HG03280 (cell line): ENCODE results near the gene TMEM167B.
A peak's percentile ranks its signal among the peaks of the same experiment; 100 is the strongest.
"Not testable (repeated sequence)": the region's sequence is repeated elsewhere in the genome, so short reads cannot be mapped to it uniquely, and the experiment has no call there.

ENCODE experiments used
- ATAC-seq: cut with Tn5 transposase; IDR thresholded peaks from one replicate; pipeline ENCODE4 v1.9.1; 2021; ENCODE audit warnings: mild to moderate bottlenecking, moderate library complexity; ENCODE audit not compliant: unreplicated experiment

The TMEM167B gene

GRCh38 chr1:109090196-109091077 is at the start of gene TMEM167B:
TMEM167B (plus strand) TSS chr1:109090764; CDS start chr1:109090873, 109 bp downstream.
- peak; percentile 90 for ATAC-seq

- peak; percentile 27 for ATAC-seq
These were observed 49.5 kb upstream of the TMEM167B start for GRCh38 chr1:109040989-109041620.

- peak; percentile 94 for ATAC-seq
These were observed 48.7 kb upstream of the TMEM167B start, which contains the start of gene WDR47 for GRCh38 chr1:109041621-109042468. WDR47 (minus strand) TSS chr1:109042102; CDS start chr1:109023512, 18,590 bp downstream.

- no peak for ATAC-seq
These were observed 45.0 kb upstream of the TMEM167B start for GRCh38 chr1:109045595-109045994.

- no peak for ATAC-seq
These were observed 43.9 kb upstream of the TMEM167B start for GRCh38 chr1:109046671-109047070.

- no peak for ATAC-seq
These were observed 43.2 kb upstream of the TMEM167B start for GRCh38 chr1:109047339-109047738.

GRCh38 chr1:109048335-109048734 is 42.2 kb upstream of the TMEM167B start:
- no peak for ATAC-seq

- no peak for ATAC-seq
These were observed 40.2 kb upstream of the TMEM167B start for GRCh38 chr1:109050228-109050995.

GRCh38 chr1:109052145-109052544 is 38.4 kb upstream of the TMEM167B start:
- ATAC-seq = not testable (repeated sequence)

- ATAC-seq = no peak
These were observed 34.5 kb upstream of the TMEM167B start for GRCh38 chr1:109056064-109056463.

- no peak for ATAC-seq
These were observed 31.5 kb upstream of the TMEM167B start for GRCh38 chr1:109059026-109059425.

- no peak for ATAC-seq
These were observed 29.9 kb upstream of the TMEM167B start for GRCh38 chr1:109060707-109061106.

- no peak for ATAC-seq
These were observed 29.4 kb upstream of the TMEM167B start for GRCh38 chr1:109061183-109061582.

- ATAC-seq = no peak
These were observed 25.4 kb upstream of the TMEM167B start for GRCh38 chr1:109065137-109065536.

- no peak for ATAC-seq
These were observed 22.7 kb upstream of the TMEM167B start for GRCh38 chr1:109067883-109068282.

GRCh38 chr1:109069294-109069693 is 21.3 kb upstream of the TMEM167B start:
- no peak for ATAC-seq

GRCh38 chr1:109075531-109076490 is 14.8 kb upstream of the TMEM167B start, which contains the start of gene TAF13:
TAF13 (minus strand) TSS chr1:109076003; CDS start chr1:109075947, 56 bp downstream.
- peak; percentile 100 for ATAC-seq

GRCh38 chr1:109078317-109078716 is 12.2 kb upstream of the TMEM167B start:
- ATAC-seq = no peak

GRCh38 chr1:109079240-109079622 is 11.3 kb upstream of the TMEM167B start:
- no peak for ATAC-seq
